GM18505 (cell line): Measurements from ENCODE around the gene MACROD2.
"Not testable (repeated sequence)": the region's sequence is repeated elsewhere in the genome, so short reads cannot be mapped to it uniquely, and the experiment has no call there.

Source experiments
- ATAC-seq: cut with Tn5 transposase; IDR thresholded peaks from one replicate; pipeline ENCODE4 v1.9.1; 2021; ENCODE audit not compliant: unreplicated experiment
- POLR2A ChIP-seq: IDR thresholded peaks from 4 replicates; pipeline ENCODE4 v1.6.1; 2011; ENCODE audit warnings: borderline replicate concordance; ENCODE audit not compliant: insufficient read depth, insufficient read length; ENCODE audit errors: extremely low read depth

The MACROD2 gene

GRCh38 chr20:14919501-14920081 is 924.3 kb downstream of the MACROD2 start:
- no peak for ATAC-seq
- TF ChIP-seq POLR2A, result no peak

GRCh38 chr20:14921513-14921912 is 926.2 kb downstream of the MACROD2 start:
- ATAC-seq, result no peak
- TF ChIP-seq POLR2A, result no peak

GRCh38 chr20:14922503-14923267 is 927.4 kb downstream of the MACROD2 start:
- TF ChIP-seq POLR2A, result no peak
- ATAC-seq, result no peak

GRCh38 chr20:14924433-14924832 is 929.1 kb downstream of the MACROD2 start:
- no peak for ATAC-seq
- TF ChIP-seq POLR2A, result no peak

GRCh38 chr20:14925300-14925699 is 930.0 kb downstream of the MACROD2 start:
- no peak for TF ChIP-seq POLR2A
- no peak for ATAC-seq

GRCh38 chr20:14926436-14926835 is 931.1 kb downstream of the MACROD2 start:
- ATAC-seq, result not testable (repeated sequence)

- ATAC-seq, result no peak
Observed at GRCh38 chr20:14928083-14928482, 932.8 kb downstream of the MACROD2 start.

GRCh38 chr20:14929388-14929787 is 934.1 kb downstream of the MACROD2 start:
- ATAC-seq, result no peak

More at GRCh38 chr20:14928083-14928482, 932.8 kb downstream of the MACROD2 start:
- TF ChIP-seq POLR2A, result no peak

DNA sequence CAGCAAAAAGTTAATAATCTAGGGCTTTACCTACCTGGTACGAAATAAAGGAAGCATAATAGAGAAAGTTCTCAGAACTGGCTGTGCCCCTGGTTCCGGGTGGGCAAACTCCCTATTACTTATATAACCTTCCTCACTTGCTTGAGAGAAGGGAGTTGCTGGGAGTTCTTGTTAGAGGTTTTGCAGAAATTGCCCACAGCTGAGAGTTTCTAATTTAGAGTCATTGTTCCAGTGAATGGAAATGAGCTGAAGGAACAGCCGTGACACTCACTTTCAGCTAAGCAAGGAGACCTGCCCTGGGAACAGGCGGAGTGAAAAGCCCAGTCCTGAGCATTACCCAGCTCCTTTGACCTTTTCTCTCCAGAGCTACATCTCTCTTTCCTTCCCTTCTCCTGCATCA is 936.7 kb downstream of the MACROD2 start:
- TF ChIP-seq POLR2A, result no peak
- no peak for ATAC-seq

More at GRCh38 chr20:14929388-14929787, 934.1 kb downstream of the MACROD2 start:
- TF ChIP-seq POLR2A, result no peak

DNA sequence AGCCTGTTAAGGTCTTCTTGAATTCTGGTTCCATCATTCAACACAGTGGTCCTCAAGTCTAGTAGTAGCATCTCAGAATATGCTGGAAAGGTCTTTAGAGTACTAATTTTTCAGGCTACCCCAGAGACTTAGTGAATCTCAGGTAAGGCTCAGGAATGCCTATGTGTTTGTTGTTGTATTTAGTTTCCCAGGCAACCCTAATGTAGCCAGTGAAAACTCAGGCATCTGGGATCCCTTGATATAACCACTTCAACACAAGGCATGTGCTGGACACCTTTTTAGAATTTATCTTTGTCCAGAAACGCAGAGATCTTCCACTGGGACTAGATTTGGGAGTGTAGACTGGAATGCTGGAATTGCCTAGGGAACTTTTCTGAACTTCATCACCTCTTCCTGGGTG is 940.0 kb downstream of the MACROD2 start:
- TF ChIP-seq POLR2A, result no peak
- ATAC-seq, result no peak

DNA sequence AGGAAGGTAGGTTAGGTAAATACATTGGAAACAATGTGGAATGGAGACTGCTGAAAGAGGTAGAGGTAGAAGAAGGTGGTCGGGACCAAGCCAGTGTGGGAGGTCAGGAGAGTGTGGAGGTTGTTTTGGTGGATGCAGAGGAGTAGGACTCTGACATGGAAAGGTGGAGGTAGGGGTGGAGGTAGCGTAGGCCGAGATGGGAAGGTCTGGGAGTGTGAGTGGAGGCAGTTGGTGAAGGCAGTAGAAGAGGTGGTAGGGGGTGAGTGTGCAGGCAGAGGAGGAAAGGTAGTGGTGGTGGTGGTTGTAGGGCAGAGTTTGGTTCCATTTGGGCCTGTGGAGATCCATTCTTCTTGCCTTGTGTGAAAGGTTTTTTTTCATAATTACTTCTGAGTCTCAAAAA is 941.7 kb downstream of the MACROD2 start:
- no peak for TF ChIP-seq POLR2A
- no peak for ATAC-seq

DNA sequence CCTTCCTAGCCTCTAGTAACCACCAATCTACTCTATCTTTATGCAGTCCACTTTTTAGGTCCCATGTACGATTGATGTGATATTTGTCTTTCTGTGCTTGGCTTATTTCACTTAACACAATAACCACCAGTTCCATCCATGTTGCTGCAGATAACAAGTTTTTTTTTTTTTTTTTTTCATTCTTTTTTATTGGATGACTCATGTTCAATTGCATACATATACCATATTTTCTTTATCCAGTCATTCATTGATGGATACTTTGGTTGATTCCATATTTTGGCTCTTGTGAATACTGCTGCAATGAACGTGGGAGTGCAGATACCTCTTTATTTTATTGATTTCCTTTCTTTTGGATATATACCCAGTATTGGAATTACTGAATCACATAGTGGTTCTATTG is 942.5 kb downstream of the MACROD2 start:
- no peak for ATAC-seq

GRCh38 chr20:14947536-14947935 is 952.2 kb downstream of the MACROD2 start:
- TF ChIP-seq POLR2A, result no peak
- ATAC-seq, result no peak

More for the DNA sequence above, 942.5 kb downstream of the MACROD2 start:
- TF ChIP-seq POLR2A, result no peak

- no peak for TF ChIP-seq POLR2A
- no peak for ATAC-seq
Observed at GRCh38 chr20:14947946-14948345, 952.6 kb downstream of the MACROD2 start.
